ENCODE measurements around the gene MAP6. TPM values are rescaled to one million over a fixed set of nuclear protein-coding genes. Genes with fewer than 3 reads are reported as not detected.

Gene MAP6
- total RNA-seq, 4 donors from 2014 or later, result 10.4 to 16.3 (median 11.7) TPM

DNA sequence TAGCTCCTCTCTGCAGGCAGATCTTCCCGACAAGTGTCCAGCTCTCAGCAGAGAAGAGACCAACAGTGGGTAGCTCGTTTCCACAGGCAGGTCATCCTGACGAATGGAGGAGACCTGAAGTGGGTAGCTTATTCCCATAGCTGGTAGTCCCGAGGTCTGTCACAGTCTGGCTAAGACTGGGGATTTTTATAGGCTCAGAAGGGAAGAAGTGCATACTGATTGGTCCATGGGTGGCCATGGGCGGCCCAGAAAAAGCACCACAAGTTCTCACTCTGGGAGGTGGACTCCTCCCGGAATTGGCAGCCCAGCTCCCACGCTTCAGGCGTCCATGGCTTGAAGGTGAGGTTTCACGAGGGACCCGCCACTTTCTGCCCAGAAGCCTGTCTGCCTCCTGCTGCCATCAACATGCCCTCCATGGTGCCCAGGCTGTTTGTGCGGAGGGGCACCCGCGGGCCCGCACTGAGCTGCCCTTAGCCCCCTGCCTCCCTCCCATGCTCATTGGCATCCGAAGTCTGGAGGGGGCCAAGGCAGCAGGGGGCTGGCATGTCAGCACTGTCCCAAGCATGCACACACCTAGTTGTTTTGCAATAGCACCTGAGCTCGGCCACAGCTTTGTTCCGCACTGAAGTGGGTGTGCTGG lies 9.9 kb upstream of the MAP6 start:
- Histone ChIP-seq H3K36me3 (no peaks in the 10 kb centered on the region), H3K4me3 (no peak overlapping the region), H3K27me3 (peaks cover 0 to 11% of the 10 kb centered on the region in 2 donors), H3K9me3 (peaks cover 0 to 5% (median 0%) of the 10 kb centered on the region in 4 donors), H3K27ac (no peak overlapping the region), H3K4me1 (no peaks in the 10 kb centered on the region)
- DNase-seq (ENCODE audit: low spot score in 2 of 2), result no peak
- TF ChIP-seq, protein P1, sequence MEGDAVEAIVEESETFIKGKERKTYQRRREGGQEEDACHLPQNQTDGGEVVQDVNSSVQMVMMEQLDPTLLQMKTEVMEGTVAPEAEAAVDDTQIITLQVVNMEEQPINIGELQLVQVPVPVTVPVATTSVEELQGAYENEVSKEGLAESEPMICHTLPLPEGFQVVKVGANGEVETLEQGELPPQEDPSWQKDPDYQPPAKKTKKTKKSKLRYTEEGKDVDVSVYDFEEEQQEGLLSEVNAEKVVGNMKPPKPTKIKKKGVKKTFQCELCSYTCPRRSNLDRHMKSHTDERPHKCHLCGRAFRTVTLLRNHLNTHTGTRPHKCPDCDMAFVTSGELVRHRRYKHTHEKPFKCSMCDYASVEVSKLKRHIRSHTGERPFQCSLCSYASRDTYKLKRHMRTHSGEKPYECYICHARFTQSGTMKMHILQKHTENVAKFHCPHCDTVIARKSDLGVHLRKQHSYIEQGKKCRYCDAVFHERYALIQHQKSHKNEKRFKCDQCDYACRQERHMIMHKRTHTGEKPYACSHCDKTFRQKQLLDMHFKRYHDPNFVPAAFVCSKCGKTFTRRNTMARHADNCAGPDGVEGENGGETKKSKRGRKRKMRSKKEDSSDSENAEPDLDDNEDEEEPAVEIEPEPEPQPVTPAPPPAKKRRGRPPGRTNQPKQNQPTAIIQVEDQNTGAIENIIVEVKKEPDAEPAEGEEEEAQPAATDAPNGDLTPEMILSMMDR (IDR thresholded peaks at IDR 0.05), result no peak
- TF ChIP-seq EP300 (IDR thresholded peaks at IDR 0.05), result no peak
- no peak for TF ChIP-seq POLR2A (IDR thresholded peaks at IDR 0.05)
- WGBS, 2 donors, result 73 to 84% methylated on average over 17 of the region's 17 CpGs

DNA sequence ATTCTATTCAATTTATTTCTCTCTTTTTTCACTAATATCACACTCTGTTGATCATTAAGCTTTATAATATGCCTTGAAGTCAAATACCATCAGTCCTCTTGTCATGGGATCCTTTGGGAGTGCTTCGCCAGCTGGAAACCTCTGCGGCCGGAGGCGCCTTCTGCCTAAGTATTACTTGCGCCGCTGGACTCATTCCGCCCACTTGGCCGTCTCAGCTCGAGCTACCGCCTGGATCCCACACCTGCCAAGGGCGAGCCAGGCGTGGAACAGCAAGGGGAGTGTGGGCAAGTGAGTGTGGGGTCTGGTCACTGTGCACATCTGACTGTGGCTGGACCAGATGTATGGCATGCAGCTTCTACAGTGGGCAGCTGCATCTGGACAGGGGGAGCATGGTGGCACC lies 9.1 kb upstream of the MAP6 start:
- Histone ChIP-seq H3K9me3 (no peaks in the 10 kb centered on the region), H3K4me1 (no peaks in the 10 kb centered on the region), H3K27ac (no peak overlapping the region), H3K36me3 (no peaks in the 10 kb centered on the region), H3K27me3 (peaks cover 0 to 11% of the 10 kb centered on the region in 2 donors), H3K4me3 (no peak overlapping the region)
- 84 to 87% methylated on average over 12 of the region's 12 CpGs for WGBS, 2 donors
- no peak for TF ChIP-seq EP300 (IDR thresholded peaks at IDR 0.05)
- no peak for TF ChIP-seq POLR2A (IDR thresholded peaks at IDR 0.05)
- TF ChIP-seq, protein P1 (IDR thresholded peaks at IDR 0.05), result no peak
- DNase-seq (ENCODE audit: low spot score in 2 of 2), result no peak

DNA sequence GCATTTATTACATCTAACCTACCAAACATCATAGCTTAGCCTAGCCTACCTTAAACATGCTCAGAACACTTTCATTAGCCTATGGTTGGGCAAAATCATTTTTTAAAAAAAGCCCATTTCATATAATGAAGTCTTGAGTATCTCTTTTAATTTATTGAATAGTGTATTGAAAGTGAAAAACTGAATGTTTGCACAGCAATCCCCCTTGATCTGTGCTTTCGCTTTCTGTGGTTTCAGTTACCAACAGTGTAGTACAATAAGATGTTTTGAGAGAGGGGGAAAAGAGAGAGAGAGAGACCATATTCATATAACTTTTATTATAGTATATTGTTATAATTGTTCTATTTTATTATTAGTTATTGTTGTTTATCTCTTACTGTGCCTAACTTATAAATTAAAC lies 8.4 kb upstream of the MAP6 start:
- no peaks in the 10 kb centered on the region for H3K36me3 ChIP-seq
- H3K4me1 ChIP-seq, result no peaks in the 10 kb centered on the region
- WGBS, 2 donors, result 83 to 95% methylated on average over 1 of the region's 1 CpG
- H3K4me3 ChIP-seq, result no peak overlapping the region
- H3K27me3 ChIP-seq, result peaks cover 0 to 11% of the 10 kb centered on the region in 2 donors
- H3K9me3 ChIP-seq, result no peaks in the 10 kb centered on the region
- H3K27ac ChIP-seq, result no peak overlapping the region
- TF ChIP-seq EP300 (IDR thresholded peaks at IDR 0.05), result no peak
- TF ChIP-seq POLR2A (IDR thresholded peaks at IDR 0.05), result no peak
- TF ChIP-seq, protein P1 (IDR thresholded peaks at IDR 0.05), result no peak
- DNase-seq (ENCODE audit: low spot score in 2 of 2), result no peak

DNA sequence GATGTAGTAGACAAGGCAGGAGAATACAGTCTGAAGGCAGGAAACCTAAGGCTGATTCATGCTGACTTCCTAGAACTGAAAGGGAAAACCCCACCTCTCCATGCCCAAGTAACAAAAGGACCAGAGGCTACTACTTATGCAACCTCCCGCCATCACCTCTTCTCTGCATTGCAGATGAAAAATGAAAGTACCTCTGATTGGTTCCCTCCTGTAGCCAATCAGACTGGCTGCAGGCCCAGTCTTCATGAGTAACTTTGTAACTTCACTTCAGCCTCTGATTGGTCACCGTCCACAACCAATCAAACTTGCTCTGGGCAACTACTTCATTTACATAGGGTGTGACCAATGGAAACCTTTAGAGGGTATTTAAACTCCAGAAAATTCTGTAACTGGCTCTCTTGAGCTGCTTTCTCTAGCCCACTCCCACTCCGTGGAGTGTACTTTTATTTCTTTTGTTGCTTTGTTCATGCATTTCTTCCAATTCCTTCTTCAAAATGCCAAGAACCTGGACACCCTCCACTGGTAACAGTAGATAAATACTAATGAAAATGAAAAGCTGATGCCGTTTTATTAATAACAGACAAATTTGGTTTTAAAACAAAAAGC lies 5.2 kb upstream of the MAP6 start:
- 92 to 94% methylated on average over 4 of the region's 4 CpGs for WGBS, 2 donors
- Histone ChIP-seq H3K4me3 (no peak overlapping the region), H3K27me3 (peaks cover 0 to 38% of the 10 kb centered on the region in 2 donors), H3K36me3 (no peaks in the 10 kb centered on the region), H3K27ac (no peak overlapping the region), H3K9me3 (no peaks in the 10 kb centered on the region), H3K4me1 (peaks cover 0 to under 1% (median 0%) of the 10 kb centered on the region in 4 donors)
- TF ChIP-seq, protein P1 (IDR thresholded peaks at IDR 0.05), result no peak
- TF ChIP-seq EP300 (IDR thresholded peaks at IDR 0.05) (no peak), POLR2A (IDR thresholded peaks at IDR 0.05) (no peak)
- no peak for DNase-seq (ENCODE audit: low spot score in 2 of 2)

DNA sequence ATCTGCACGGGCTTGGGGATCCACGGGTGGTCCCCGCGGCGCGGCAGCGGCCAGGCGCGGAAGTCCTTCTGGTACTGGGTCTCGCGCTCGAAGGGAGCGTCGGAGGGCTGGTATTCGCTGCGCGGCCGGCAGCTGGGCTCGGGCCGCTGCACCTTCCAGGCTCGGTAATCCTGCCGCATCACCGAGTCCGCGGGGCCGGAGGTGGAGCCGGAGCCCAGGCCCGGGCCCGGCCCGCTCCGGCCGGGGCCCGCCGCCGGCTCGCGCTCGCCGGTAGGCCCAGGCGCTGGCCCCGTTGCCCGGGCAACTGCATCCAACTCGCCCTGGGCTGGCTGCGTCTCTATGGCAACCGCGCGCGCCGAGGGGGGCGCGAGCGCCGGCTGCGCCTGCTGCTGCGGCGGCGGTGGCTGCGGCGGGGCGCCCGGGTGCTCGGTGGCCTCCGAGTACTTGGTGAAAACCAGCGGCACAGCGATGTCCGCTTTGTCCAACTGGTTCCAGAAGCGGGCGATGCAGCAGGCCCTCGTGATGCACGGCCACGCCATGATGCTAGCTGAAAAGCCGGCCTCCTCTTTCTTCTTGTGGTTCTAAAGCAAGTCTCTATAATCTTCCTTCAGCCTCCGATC lies 897 bp downstream of the MAP6 start:
- TF ChIP-seq EP300 (IDR thresholded peaks at IDR 0.05) (no peak), POLR2A (IDR thresholded peaks at IDR 0.05) (no peak)
- TF ChIP-seq, protein P1 (IDR thresholded peaks at IDR 0.05), result peak in 1 of 5 experiments; percentile 2
- peaks cover 0 to 41% of the 10 kb centered on the region in 2 donors for H3K27me3 ChIP-seq
- no peaks in the 10 kb centered on the region for H3K36me3 ChIP-seq
- peak in 1 of 2 donors; percentile 5 for DNase-seq (ENCODE audit: low spot score in 2 of 2)
- WGBS, 2 donors, result 1% methylated on average over 23 to 31 of the region's 73 CpGs
- peak overlapping the region; percentile 28 to 61 (median 42) for H3K4me3 ChIP-seq
- peak overlapping the region in 1 of 4 donors; percentile 53 for H3K27ac ChIP-seq
- peaks cover 0 to 19% (median 8%) of the 10 kb centered on the region in 4 donors for H3K4me1 ChIP-seq
- no peaks in the 10 kb centered on the region for H3K9me3 ChIP-seq

All from tibial nerve (tissue), 4 donors.